Mesenteric fat pad (tissue), 1 donor: ENCODE data around the gene BDH1. TPM values are rescaled to one million over a fixed set of nuclear protein-coding genes. Genes with fewer than 3 reads are reported as not detected.
"Not testable (repeated sequence)": the region's sequence is repeated elsewhere in the genome, so short reads cannot be mapped to it uniquely, and the experiment has no call there.

Source experiments
- DNase-seq: peaks from one replicate; pipeline ENCODE4 v3.0.0-alpha.2; 2020; ENCODE audit warnings: low spot score
- total RNA-seq: library from RNA; stranded (reverse); fragmentation: NEBNext Ultra II Directional; extraction: Animal tissue kit (Norgen Biotek cat#: 25700); gene quantifications from one replicate; pipeline ENCODE4 v1.2.1, GENCODE V29; 2021
- donor health status: DM: yes; HTN: yes; CAD: no.

Gene BDH1
- total RNA-seq, 1 donor from 2014 or later: 4.6 TPM

DNA sequence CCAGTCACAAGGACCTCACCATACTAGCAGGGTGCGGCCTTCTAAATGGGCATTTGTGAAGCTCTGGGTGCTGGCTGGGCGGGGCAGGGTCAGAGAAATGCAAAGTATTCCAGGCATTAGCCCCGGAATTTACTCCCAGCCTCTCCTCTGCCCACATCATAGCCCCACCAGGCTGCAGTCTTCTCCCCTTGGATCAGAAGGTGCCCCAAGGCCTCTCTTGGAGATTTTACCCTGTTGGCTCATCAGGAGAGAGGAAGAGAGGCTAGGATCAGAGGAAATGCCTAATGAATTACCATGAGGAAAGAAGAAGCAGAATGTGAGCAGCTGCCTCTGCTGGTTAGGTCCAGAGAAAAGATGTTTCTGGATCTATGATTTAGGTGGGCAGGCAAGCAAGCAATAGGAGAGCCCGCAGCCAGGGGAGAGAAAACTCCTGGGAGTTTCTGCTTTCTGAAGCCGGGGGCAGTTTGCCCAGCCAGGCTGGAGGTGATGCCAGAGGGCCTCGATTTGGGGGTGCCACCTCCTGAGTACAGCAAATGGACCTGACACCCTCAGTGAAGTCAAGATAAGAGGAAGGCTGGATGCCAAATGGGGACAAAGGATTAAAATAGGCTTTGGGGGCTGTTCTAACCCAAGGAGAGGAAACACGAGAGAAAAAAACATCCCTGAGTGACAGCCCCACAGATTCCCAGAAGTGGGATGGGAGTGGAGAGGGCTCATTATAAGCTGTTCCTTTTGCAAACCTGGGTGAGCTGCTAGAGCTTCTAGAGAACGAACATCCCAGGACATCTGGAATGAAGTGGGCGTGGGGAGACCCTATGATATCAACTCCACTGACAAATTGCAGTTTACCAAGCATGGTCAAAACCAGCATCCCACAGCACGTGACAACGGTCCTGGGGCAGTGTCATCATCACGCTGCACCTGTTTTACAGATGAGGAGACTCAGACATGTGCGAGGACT lies 65.4 kb downstream of the BDH1 start:
- no peak for DNase-seq

DNA sequence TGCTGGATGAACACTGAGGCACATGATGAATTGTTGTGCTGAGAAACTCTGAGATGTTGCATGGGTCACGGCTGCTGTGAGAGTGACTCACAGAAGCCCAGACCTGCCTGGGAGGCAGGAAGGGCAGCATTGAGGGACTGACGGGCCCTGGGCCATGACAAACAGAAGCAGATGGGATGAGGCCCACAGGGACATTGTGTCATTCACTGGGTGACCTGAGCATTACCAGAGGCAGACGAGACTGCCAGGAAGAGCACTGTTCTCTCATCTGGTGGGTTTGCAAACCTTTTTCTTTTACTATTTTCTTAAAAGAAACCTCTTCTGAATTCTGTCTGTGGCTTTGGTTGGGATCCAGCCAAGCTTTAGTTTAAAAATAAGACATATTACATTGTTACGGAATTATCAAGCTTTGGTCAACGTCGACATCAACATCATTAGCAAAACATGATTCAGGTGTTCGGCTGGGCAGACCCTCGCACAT lies 67.8 kb downstream of the BDH1 start:
- no peak for DNase-seq

DNA sequence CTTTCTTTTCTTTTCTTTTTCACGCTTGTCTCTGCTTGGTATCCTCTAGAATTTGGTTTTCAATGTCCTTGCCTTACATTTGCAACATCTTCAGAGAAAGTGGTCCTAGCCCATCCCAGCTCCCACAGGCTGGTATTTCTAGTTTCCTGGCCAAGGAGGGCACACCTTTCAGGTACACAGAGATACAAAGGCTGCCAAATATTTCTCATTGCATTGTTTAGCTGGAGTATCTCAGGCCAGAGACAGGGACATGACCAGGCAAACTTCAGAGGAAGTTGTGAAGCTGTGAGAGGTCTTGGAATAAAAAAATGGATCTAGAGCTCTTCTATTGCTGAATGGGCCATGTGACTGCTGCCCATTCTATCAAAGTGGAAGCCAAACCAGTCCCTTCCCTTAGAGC lies 68.9 kb downstream of the BDH1 start:
- no peak for DNase-seq

DNA sequence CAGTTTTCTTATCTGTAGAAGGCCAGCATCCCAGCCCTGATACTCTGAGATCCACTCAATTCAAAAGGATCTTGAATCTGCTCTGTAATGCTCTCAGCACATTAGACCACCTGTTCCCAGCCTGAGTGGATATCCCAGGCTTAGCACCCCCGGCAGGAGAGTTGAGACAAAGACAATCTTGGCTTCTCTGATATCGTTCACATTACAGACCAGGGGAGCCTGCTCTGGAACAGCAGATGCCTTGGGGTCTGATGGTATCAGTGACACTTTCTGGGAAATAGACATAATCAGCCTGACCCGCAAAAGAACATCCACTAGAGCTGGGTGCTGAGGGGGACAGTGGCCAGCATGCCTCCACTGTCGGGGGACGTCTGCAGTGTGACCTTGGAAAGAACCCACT lies 70.6 kb downstream of the BDH1 start:
- DNase-seq: no peak

DNA sequence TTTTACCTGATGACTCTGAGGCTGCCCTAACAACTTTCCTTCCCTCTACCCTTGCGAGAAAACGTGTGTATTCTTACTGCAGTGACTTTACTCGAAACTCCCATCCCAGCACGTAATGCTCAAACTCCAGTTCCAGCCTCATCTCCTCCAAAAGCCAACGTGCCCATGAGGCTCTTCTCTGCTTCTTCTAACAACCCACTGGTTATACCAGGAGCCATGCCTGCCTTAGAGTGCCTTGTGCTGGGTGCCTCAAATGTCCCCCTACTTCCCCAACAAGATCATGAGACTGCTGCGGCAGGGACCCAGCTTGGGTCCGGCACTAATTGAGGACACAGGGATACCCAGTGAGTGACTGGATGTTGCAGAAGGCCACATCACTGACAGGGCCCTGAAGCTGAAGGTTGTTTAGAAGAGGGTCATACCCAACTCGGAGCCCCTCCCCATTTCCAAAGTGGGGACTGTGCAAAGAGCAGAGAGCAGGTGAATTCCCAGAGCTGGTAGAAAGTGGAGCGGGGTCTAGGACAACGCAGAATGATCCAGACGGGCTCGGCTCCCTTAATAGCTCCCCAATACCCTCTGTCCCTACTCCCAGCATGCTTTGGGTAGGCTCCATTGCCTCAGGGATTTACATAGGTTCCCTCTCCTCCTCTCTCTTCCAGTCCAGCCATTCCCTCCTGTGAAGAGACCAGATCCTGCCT lies 71.4 kb downstream of the BDH1 start:
- no peak for DNase-seq

DNA sequence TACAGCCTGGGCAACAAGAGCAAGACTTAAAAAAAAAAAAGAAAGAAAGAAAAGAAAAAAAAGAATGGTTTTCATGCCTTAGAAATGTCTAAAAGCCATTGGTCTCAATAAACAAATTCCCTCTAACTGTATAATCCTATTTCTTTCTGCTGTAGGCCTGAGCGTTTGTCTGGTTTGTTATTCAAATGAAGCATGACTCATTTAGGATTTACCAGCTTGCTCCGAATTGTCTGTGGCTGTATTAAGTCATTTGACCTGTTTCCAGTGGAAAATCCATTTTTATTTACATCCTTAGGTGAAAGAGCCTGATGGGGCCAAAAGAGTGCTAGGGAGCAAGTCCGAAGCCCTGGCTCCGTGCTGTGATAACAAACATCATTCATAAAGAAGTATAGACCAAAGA lies 73.8 kb downstream of the BDH1 start:
- DNase-seq: no peak

DNA sequence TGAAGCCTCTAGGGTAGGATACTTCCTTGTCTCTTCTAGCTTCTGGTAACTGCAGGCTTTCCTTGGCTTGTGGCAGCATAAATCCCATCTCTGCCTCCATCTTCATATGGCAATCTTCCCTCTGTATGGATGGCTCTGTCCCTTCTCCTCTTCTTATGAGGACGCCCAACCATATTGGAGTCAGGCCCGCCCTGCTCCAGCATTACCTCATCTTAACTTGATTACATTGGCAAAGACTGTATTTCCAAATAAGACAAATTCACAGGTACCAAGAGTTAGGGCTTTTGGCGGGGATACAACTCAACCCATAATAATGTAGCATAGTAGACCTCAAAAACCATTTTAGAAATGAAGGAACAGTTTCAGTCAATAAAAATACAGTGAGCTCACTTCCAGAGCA lies 75.4 kb downstream of the BDH1 start:
- no peak for DNase-seq

DNA sequence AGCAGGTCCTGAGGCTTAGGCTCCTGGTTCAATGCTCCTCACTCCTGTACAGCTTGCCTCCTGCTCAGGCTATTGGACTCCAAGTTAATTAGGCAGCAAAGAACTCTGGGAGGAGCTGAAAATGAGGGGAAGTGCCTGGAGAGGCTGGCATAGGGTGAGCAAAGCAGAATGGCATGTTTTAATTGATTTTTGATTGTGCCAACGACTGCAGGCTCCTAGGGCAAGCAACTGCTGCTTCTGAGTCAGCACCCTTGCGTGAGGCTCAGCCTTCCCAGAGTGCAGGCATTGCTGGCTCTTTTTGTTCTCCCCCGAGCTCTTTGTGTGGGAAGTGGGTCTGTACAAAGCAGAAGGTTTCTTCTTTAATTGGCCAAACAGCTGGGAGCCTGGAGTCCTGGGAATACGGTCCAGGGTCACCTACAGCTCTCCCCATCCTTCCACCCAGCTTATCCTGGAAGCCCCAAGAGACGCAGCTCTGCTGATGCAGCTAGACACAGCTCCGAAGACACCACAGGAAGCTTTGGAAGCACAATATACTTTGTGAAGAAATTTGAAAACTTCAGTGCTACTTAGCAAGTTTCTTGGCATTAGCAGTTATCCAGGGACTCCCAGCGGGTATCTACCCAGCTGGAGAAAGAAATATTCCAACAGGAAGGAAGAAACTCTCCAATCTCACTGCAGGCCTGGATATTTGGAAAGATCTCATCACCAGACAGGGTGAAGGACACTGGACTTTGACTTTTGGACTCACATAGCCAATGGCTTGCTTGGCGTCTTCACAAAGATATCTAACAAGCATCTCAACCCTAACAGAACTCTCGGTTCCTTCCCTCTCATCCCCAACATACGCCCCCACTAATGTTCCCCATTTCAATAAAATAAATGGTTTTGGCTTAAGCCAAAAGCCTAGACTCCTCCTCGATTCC lies 76.8 kb downstream of the BDH1 start:
- no peak for DNase-seq

DNA sequence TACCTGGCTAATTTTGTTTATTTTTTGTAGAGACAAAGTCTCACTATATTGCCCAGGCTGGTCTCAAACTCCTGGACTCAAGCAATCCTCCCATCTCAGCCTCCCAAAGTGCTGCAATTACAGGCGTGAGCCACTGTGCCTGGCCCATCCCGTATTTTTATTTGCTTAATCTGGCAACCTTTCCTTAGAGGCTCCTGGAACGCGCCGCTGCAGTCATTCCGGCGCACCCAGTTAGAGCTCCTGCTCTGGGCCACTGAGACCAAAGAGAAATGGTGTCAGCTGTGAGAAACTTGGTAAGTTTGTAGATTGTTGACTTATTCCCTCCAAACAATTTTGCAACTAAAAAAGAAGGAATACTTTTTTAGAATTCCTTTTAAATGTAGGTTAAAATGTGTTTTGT lies 78.0 kb downstream of the BDH1 start:
- DNase-seq: not testable (repeated sequence)

DNA sequence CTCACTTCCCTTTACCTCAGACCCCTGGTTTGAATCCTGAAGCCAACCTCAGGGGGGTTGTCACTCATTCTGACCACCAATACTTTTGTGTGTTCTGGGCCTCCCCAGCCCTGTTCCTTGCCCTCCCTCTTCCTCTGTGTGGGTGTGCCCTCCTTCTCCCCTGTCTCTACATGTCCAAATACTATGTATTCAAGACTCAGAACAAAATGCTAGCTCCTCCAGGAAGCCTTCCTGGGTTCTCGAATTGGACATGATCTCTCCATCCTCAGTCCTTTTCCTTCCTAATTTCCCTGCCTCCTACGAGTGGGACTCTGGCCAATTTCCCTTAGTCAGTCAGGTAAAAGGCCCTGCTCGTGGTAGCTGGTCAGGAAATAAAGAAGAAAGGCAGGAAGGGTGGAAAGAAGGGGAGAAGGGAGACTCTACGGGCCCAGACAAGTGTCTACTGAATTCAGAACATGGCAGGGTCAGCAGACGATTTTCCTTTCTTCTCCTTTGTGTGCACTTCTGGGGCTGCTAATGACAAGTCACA lies 79.7 kb downstream of the BDH1 start:
- DNase-seq: no peak

DNA sequence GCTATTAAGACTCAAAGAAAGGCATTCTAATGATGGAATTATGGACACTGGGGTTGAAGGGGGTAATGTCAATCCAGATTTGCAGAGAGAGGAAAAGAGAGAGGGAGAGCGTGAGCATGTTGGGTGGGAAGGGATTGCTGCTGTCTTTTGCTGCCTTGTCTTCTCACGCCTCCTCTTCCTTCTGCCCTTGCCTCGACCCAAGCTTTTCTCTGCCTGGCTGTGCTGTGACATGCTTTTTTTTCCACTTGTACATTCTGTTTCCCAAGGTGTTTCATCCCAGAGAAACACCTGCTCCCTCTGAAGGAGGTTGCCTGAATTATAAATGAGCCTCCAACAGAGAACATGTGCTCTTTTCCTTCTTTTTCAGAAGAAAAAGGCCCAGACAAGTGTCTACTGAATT lies 80.3 kb downstream of the BDH1 start:
- no peak for DNase-seq

DNA sequence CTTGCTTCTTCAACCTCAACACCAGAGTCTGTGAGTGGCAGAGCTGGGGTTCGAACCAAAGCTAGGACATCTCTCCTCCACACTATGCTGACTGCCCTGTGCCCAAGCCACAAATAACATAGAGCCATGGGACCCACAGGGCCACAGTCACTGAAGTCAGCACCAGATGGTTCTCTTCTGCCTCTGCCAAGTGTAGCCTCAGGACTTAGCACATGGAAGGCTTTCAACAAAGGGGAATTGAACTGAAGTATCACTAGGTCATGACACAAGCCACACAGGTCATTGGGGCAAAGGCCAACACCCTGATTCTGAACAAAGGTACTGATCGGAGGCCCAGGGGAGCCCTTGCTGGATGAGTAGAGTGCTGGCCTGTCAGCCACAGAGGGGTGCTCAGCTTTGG lies 83.6 kb downstream of the BDH1 start:
- DNase-seq: no peak

DNA sequence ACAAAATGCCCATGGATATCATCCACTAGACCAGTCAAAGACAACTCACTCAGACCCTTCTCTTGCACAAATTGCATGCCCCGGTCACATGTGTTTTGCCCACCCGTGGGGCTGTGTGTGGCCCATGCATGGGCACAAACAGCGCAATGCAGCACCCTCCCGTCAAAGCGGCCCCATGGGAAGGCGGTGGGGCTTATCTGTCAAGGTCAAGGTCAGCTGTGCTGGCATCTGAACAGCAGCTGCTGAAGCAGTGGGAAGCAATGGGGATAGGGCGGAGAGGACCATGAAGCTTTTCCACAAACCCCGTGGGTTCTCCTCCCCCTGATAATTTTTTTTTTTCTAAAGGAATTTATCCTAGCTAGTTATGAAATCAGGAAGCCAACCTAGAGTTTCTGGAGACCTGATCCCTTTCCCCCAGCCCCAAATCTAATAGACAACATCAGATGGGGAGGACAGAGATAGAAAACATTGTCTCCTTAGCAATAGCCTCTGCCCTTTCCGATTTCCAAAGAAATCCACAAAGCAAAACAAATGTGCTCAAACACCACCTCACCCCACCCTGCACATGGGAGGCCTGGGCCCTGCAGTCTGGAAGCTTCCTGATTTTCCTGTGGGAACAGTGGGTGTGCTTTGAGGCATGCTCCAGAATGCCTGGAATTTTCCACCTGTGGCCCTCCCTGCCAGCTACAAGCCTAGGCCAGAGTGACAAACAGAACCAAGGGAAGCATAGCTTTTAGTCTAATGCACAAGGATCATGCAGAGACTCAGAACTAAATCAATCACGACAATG lies 84.4 kb downstream of the BDH1 start:
- no peak for DNase-seq

DNA sequence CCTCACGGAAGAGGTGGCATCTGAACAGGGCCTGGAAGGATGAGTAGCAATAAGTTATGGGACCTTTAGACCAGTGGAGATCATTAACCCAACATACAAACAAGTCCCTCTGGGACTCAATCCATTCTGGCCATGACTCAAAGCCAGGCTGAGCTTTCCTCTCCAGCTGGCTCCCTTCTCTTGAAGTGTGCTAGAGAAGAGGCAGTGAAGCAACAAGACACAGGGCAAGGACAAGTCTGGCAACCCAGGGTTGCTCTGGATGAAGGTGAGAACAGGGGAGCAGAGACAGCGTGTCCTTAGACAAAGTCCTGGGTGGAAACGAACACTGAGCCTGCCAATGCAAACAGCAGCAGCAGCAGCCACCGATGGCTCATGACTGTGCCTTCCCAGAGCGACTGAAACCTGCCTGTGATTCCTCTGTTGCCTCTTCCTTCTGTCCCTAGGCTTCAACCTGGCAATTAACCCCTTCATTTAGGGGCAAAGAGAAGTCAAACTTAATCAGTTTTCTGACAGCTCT lies 86.8 kb downstream of the BDH1 start:
- no peak for DNase-seq

DNA sequence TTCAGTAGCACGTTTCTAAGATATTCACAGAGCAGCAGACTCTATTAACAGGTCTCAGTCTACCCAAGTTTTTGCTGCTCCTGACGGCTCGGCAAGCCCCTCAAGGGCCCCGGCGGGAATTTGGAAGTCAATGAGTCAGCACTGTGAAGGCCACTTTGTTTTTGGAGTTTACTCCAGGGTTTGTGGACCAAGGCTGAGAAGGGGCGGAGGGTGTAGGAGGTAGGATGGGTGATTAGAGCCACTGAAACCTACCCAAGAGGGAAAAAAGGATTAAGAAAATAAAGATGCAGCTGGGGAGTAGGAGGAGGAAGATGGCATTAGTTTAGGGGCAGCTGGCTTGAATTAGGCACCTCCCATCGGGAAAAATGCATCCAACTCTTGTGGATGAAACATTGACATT lies 87.6 kb downstream of the BDH1 start:
- DNase-seq: no peak

DNA sequence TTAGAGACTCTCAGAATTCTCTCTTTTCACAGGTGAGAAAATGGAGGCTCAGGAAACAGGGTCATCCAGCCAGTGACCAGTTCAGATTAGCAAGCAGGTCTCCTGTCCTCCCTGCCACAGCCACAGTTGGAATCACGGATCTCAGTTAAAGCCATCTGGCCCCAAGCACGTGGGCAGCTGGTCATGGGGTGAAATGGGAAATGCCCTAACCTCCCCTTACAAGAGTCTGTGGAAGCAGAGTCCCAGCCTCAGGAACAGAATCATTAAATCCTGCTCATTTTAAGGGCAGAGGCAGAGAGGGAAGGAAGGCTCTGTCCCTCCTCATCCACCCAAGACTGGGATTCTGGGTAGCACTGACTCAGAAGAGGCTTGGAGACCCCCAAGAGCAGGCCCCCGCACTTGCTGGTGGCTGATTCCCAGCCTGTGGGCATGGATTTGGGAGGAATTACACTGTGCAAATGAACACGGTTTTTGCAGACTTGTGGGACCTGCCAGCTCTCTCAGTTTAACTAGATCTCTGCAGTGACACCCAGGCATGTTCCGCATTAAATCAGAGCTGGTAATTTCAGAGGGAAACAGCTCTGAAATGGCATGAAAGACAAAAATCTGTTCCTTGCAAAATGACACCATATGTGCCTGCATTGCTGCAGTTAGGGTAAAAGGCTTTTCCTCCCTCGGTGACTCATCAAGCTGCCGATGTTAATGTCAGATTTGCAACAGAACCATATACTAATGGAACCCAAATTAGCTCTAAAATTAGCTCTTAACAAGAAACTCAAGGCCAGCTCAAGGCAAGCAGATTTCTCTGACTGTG lies 89.0 kb downstream of the BDH1 start:
- DNase-seq: no peak

DNA sequence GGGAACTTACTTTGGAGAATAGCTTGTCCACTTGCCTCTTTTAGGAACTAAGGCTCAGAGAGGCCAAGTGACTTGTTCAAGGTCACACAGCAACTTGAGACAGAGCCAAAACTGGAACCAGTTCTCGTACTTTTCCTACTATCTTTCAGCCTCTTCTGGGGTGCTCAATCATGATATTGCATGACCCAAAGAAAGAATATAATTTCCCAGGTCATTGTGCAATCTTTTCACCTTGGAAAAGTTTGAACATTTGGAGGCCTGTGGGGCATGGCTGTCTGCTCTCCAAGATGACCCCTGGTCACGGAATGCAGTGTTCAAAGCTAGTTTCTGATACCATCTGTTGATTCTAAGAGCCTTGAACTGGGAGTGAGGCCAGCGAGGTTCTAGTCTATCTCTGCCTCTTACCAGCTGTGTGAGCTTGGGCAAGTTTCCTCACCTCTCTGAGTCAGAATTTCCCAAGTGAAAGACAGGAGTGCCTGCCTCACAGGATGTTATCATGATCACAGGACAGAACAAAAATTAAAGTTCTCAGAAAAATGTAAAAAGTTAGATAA lies 89.7 kb downstream of the BDH1 start:
- no peak for DNase-seq

DNA sequence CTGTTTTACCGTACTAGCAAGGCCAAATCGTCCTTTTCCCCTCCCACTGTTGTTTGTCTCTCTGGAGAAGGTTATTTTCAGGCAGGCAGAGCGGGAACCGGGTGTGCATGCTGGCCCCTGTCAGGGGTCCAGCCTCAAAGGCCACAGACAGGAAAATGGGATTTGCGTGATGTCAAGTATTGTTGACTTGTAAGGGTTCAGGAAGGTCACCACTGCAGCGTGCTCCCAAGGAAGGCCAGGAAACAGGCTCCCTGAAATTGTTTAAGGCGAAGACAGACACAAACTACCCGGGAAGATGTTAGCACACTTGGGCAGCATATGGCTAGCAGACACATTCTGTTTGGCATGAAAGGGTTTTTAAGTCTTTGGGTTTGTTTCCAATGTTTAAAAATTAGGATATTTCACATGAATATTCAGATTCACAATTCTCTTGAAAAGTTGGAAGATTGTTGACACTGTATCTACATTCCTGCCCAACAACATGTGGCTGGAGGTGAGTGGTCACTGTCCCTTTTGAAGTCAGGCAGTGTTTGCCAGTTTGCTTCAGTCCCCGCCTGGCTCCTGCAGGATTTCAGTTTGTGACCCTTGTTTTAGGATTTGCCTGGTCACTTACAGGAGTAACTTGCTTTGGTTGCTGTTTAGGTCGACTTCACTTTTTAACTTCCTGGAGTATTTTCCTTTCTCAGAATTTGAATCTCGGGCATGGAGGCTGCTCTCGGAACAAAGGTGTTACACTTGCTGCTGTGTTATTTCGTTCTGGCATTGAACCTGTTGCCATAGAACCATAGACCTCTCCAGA lies 90.4 kb downstream of the BDH1 start:
- no peak for DNase-seq
